HCT116 (cell line): ENCODE results near the gene CNPPD1. TPM values are rescaled to one million over a fixed set of nuclear protein-coding genes. Genes with fewer than 3 reads are reported as not detected.

Experiments used
- ATF3 ChIP-seq: IDR thresholded peaks from 2 replicates; pipeline ENCODE4 v1.6.1; 2012
- CBX3 ChIP-seq: IDR thresholded peaks from 2 replicates; pipeline ENCODE4 v1.6.1; 2012; ENCODE audit warnings: low read depth
- CTCF ChIP-seq, 3 experiments: fragments of 200-600 bp in 1 of 3; sonication (generic) in 1 of 3; IDR thresholded peaks in 2 of 3; conservative IDR thresholded peaks in 1 of 3; 2 replicates each; pipeline ENCODE4 v1.5.1; 2012 to 2017; ENCODE audit warnings: low read depth in 2 of 3, low read length in 2 of 3, antibody characterized with exemption in 1 of 3, borderline replicate concordance in 1 of 3, control low read depth in 1 of 3, mild to moderate bottlenecking in 1 of 3, mixed read lengths in 1 of 3, mixed run types in 1 of 3, moderate library complexity in 1 of 3; ENCODE audit not compliant: insufficient read depth in 1 of 3
- EGR1 ChIP-seq: IDR thresholded peaks from 2 replicates; pipeline ENCODE4 v1.6.1; 2012; ENCODE audit warnings: low read depth
- ELF1 ChIP-seq: IDR thresholded peaks from 2 replicates; pipeline ENCODE4 v1.6.1; 2012; ENCODE audit warnings: low read depth, borderline replicate concordance
- EZH2 ChIP-seq: fragments of 200-600 bp; sonication (generic); IDR thresholded peaks from 2 replicates; pipeline ENCODE4 v1.6.1; 2017; ENCODE audit warnings: antibody characterized with exemption, mixed run types
- FOSL1 ChIP-seq: IDR thresholded peaks from 2 replicates; pipeline ENCODE4 v1.6.1; 2012; ENCODE audit warnings: low read depth
- JUND ChIP-seq: IDR thresholded peaks from 2 replicates; pipeline ENCODE4 v1.6.1; 2012
- POLR2A ChIP-seq: IDR thresholded peaks from 2 replicates; pipeline ENCODE4 v1.7.0; 2011; ENCODE audit warnings: borderline replicate concordance; ENCODE audit not compliant: insufficient read depth, insufficient read length; ENCODE audit errors: extremely low read depth
- SIN3A ChIP-seq: IDR thresholded peaks from 2 replicates; pipeline ENCODE4 v1.6.1; 2012; ENCODE audit warnings: low read depth
- SRF ChIP-seq: IDR thresholded peaks from 2 replicates; pipeline ENCODE4 v1.6.1; 2012; ENCODE audit warnings: low read depth
- ZBTB33 ChIP-seq: IDR thresholded peaks from 2 replicates; pipeline ENCODE4 v1.6.1; 2011; ENCODE audit warnings: mild to moderate bottlenecking, low read length, moderate library complexity; ENCODE audit not compliant: insufficient replicate concordance; ENCODE audit errors: extremely low read depth
- ZFX ChIP-seq: fragments of 450-650 bp; IDR thresholded peaks from 2 replicates; pipeline ENCODE4 v1.6.1; 2017
- ZNF274 ChIP-seq: fragments of 200-500 bp; sonication (Bioruptor generic); IDR thresholded peaks from 2 replicates; pipeline ENCODE4 v1.6.1; 2014; ENCODE audit warnings: mild to moderate bottlenecking, low read depth, low read length, inconsistent platforms
- total RNA-seq: library from RNA; stranded (reverse); gene quantifications from one replicate; pipeline ENCODE4 v1.2.1, GENCODE V29; 2021; ENCODE audit not compliant: unreplicated experiment

CNPPD1 gene
- total RNA-seq, 1 experiment from 2014 or later, result 41.9 TPM

GRCh38 chr2:219207884-219208740 is 31.4 kb upstream of the CNPPD1 start (continued):
- TF ChIP-seq ZBTB33 (no peak), EZH2 (no peak), EGR1 (no peak), SIN3A (no peak), ZFX (no peak), SRF (no peak), JUND (no peak), ZNF274 (no peak), FOSL1 (no peak), ELF1 (no peak), POLR2A (no peak), CTCF (IDR thresholded peaks at IDR 0.05 in 2 of 3, conservative IDR thresholded peaks at IDR 0.05 in 1 of 3; ENCODE audit: borderline replicate concordance in 1 of 3, insufficient read depth in 1 of 3, low read depth in 2 of 3, low read length in 2 of 3) (no peak), CBX3 (no peak), ATF3 (no peak)
